Activated CD8-positive, alpha-beta memory T cell treated with anti-CD3 and anti-CD28 coated beads, Interleukin-2, amount 50 U/mL, for 24 hours (primary cell): ENCODE measurements around the gene C3orf85.
"Not testable (repeated sequence)": the region's sequence is repeated elsewhere in the genome, so short reads cannot be mapped to it uniquely, and the experiment has no call there.

ENCODE experiments used
- DNase-seq: peaks from one replicate; pipeline ENCODE4 v3.0.0-alpha.2; 2020; ENCODE audit errors: extremely low read depth

C3orf85 gene, protein sequence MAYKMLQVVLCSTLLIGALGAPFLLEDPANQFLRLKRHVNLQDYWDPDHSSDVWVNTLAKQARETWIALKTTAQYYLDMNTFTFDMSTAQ

DNA sequence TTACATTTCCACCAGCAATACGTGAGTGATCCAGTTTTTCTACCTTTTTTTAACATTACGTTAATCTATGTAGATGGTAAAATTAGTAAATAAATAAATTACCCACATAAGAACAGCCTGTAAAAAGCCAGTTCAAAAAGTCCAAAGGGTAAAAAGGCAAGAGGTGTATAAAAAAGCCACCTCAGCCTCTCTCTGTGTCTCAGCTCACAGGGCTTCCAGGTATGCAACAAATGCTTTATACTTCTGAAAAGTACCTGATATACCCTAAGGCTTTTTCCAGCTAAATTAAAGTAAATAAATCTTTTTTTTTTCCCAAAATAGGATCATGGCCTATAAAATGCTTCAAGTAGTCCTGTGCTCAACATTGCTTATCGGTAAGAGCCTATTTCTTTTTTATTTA is at the start of gene C3orf85:
Gene C3orf85 (plus strand): TSS at position 197 of the 400 bp plus-strand sequence. CDS start 129 bp downstream, at position 326.
- DNase-seq = no peak

DNA sequence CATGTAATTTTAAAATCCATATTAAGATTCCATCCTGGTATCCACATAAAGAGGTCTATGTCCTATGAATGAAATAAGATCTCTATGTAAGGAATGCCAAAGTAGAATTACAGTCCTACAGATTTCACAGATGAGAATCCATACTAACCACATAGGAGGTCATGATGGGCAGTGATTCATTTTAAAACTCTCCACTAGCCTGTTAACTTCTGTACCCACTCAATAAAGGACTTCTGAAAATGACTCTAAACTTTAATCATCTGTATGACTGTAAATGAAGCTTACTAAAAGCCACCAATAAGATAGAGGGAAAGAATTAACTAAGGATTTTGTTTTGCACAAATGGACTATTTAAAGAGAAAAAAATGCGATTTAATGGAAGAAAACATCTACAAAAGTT is 47.3 kb upstream of the C3orf85 start:
- no peak for DNase-seq

DNA sequence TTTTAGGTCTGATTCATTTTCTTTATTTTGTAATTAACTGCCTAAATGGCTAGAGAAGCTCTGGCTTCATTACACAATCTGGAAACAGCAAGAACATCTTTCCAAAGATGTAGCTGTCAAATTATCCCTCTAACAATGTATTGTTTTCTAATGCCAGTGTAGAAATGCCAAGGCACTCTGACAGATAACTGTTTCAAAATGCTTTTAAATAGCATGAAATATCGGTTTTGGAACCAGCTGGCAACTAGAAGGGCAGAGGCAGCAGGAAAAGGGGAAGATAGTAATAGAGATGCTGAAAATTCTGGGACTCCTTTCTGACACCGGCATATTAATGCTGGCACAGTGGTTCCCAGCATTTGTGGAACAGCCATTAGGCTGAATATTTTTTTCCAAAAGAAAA is 44.7 kb upstream of the C3orf85 start:
- DNase-seq = no peak

DNA sequence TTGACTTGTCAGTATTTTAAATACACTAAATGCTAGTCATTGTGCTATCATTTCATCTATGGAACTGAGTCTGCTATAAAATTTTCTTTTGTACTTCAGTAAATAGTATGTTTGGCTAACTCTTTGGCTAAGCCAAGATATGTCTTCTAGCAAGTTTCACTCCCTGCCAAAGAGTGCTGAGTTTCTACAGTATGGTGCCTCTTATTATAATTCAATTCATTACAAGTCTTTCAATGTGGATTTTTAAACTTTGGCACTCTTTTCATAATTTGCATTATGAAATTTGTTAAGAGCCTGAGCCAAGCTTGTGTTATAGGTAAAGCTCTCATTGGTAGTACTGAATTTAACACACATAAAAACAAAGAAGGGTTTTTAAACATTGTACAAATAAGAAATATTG is 43.0 kb upstream of the C3orf85 start:
- no peak for DNase-seq

DNA sequence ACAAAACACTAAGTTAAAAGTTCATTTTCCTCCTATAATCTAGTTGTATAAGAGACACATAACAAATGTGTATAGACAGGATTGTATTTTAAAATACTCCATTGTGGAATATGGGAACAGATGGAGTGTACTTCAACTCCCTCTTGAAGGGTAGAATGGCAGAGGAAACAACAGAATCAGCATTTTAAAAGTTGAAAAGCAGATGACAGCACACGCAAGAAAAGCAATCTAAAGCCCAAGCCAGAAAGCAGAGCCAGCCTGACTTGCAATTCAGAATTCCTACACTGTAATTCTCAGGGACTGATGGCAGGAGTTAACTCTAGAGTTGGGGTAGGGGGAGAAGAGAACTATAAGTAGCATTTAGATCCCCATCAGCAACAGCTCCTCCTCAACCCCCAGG is 41.4 kb upstream of the C3orf85 start:
- no peak for DNase-seq

DNA sequence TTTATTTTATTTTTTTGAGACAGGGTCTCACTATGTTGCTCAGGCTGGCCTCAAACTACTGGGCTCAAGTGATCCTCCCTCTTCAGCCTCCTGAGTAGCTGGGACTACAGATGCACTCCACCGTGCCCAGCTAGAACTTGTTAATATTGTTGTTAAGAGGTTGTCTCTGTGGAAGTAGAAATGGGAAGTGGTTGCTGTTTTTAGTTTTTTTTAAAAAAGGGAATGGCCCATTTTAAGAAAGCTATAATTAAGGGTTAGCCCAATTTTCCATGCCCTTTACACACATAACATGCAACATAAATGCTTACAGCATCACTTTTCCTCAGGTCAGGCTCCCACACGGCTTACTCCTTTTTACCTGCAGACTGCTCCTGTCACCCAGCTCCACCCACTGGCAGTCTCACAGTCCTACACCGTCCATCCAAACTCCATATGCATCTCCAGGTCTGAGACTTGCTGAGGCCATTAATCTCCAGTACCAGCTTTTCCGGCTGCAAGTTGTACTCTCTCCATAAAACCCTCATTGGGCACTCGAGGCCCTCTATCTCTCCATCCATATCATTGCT is 38.4 kb upstream of the C3orf85 start:
- DNase-seq = no peak

DNA sequence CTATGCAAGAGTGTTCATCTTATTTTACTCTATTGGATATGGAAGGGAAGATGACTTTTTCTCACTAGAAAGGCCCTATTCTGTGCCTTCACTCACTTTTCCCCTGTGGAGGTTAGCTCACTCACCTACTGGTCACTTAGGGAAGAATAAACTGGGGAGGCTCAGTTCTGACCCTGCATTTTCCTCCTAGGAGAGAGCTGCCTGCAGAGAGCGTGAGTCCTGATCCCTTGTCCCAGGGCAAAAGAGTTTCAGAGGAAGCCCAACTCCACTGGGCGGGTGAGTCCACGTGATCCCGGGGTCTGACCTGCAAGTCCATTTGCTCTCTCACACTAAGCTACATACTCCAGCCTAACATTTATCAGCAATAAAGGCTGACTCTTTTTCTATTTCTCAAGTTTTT is 26.9 kb upstream of the C3orf85 start:
- DNase-seq = no peak

DNA sequence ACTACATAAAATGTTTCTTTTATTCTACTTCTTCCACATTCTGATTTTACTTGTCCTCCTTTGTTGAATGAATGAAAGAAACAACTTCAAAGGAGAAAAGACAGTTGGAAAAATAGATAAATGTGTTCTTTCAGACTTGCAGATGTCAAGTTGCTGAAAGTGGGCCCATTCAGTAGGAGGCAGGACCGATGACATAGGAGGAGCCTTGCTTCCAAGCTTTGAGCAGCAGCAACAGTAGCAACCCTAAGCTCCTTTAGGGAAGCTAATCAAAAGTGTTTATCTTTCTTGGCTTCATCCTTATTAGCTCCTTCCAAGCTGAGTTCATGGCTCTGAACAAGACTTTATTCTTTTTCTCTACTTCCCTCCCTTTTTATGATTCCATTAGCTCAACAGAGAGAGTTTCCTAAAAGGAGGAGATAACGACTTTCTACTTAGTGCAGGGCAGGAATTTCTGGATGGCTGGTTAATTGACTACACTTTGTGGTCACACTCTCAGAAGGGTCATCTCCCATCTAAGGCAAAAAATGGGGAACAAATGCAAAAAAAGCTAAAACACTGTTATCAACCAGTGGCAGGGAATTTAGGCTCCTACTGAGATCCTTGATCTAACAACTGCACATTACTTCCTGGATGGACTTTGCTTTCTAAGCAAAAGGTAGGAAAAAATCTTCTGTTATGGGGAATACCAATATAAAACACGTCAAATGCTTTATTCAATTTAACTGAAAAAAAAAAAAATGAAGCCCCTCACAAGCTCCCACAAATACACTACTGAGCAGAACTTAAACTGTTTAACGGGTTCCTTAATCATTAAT is 23.4 kb upstream of the C3orf85 start:
- no peak for DNase-seq

DNA sequence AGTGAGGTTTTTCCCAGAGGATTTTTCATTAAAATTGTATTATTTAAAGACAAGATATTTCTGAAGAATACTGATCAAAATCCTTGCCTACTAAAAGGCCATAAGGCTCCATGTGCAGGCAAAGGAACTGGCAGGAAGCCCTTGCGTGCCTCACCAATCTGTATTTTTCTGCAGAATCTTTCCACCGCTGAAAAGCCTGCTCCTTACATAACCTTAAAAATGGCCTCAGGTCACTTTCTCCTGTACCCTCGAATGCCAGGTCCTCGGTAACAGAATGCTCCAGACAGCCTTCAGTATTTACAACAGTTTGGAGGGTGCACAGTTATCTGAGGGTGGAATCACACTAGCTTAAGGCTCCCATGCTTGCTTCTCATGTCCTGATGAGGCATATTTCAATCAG is 21.8 kb upstream of the C3orf85 start:
- no peak for DNase-seq

DNA sequence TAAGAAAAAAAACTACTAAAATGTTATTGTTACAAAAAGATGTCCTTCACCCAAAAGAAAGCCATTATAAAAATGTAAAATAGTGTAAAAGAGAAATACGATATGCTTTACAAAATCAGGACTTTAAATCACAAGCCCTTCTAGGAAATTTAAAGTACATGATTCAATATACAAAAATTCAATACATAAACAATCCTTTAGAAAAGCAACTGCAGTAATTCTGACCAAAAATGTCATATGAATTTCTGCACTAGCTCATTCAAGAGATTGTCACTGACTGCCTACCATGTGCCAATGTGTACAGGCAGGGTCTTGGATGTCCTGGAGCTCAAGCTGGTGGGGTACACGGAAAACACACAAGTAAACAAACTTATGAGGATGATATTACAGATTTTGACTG is 21.1 kb upstream of the C3orf85 start:
- no peak for DNase-seq

DNA sequence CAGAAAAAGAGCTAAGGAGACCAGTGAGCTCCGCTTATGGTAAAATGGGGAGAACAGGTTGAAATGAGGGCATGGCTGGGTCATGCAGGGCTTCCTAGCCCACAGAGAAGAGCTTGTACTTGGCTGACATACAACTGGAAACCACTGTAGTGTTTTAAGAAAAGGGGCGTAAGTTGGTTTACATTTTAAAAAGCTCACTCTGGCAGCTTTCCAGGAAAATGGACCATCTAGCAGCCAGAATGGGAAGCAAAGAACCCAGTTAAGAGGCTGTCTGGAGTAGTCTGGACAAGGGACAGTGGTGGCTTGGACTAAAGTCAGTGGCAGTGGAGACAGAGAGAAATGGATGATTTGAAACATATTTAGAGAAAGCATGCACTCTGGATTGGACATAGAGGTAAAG is 20.5 kb upstream of the C3orf85 start:
- DNase-seq = no peak

DNA sequence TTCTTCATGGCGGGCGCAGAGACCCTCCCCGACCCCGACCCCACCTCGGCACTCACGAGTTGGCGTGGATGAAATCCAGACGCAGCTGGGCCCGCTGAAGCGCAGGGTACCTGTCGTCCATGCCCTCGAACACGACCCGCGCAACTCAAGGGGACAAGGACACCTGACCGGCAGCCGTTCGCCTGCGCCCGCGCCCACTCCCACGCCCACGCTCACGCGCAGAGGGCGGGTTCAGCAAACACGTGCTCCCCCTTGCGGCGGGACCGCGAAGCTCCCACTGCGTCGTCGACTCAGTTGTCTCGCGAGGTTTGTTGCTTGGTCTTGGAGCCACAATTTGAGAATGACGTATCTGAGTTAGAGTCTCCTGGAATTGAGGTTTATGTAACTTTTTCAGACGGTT is 18.6 kb upstream of the C3orf85 start, which contains the start of gene MORC1:
Gene MORC1 (minus strand): TSS at position 196 of the 400 bp plus-strand sequence. CDS start 75 bp downstream, at position 121.
- DNase-seq = no peak

DNA sequence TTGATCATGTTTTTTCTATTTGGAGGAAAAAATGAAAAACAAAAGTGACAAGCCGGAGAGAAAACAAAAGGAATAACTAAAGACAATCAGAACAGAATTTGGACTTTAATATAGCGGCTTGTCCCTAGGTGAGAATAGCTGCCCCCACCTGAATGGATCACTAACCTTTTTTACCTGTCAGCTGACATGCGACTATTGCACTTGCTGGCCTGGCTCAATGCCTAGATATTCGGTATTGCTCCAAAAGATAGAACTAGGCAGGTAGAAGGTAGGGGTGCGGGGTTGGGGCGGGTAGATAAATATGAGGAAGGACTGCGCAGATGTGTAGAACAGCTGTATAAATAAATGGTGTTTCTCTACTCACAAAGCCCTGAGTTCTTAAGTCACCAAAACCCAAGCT is 17.9 kb upstream of the C3orf85 start:
- no peak for DNase-seq

DNA sequence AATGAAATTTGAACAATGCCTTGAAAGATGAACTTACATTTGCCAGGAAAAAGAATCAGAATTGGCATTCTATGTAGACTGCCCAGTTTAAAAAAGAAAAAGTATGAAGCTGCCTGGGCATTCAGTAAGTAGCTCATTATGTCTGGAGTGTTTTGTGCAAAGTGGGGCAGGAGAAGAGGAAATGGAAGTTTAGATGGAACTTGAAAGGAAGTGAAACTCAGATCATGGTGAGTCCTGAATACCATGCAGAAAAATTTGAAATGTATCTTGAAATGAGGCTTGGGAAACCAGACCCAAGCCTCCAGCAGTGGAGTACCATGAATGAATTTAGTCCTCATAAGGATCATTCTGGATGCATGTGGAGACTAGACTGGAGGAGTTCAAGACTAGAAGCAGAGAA is 13.8 kb upstream of the C3orf85 start:
- no peak for DNase-seq

DNA sequence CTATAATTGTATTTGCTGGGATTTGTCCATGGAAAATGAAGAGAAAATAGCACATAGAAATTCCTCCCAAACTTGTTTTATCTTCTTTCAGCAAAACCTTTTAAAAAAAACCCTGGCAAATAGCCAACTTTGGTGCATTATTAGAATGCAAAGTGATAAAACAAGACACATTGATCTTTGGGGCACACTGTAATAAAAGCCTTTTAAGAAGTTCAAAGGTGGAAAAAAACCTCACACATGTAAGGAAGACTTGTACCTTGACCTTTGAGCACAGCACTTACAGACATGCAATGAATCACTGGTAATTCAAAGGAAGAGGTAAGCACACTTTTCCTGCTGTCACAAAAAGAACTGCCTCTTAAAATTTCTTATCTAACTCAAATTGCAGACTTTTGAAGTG is 10.6 kb upstream of the C3orf85 start:
- no peak for DNase-seq

DNA sequence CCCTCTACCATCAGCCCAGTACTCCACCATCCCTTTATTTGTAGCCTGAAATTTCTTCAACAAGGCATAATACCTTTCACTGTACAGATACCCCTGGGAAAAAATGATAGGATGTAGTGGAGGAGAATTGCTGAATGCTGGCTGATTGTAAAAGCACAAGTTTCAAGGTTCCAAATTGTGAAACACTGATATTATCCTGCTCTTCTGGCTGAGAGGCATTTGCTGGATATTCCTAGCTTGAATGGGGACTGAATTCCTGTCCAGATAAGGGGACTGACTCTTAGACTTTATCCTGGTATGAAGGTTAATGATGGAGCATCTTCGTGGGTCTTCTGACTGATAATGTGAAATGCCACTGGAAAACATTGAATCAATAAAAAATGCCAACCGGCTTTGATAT is 9.0 kb upstream of the C3orf85 start:
- DNase-seq = no peak

DNA sequence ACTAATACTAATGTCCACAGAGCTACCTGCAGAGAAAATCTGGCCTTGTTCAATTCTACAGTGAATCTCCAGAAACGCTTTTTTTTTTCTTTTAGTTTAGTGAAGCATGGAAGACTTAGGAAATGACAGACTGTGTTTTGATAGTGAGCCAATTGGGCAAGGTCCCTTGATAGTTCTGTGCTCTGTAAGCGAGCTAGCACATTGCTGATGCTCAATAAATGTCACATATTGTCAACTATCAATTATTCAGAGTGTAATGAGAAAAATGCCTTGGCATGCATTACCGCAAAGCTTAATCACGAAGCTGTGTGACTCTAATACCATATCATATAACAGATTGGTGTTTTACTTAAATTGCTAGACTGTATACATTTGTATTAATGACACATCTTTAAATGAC is 5.2 kb upstream of the C3orf85 start:
- no peak for DNase-seq

DNA sequence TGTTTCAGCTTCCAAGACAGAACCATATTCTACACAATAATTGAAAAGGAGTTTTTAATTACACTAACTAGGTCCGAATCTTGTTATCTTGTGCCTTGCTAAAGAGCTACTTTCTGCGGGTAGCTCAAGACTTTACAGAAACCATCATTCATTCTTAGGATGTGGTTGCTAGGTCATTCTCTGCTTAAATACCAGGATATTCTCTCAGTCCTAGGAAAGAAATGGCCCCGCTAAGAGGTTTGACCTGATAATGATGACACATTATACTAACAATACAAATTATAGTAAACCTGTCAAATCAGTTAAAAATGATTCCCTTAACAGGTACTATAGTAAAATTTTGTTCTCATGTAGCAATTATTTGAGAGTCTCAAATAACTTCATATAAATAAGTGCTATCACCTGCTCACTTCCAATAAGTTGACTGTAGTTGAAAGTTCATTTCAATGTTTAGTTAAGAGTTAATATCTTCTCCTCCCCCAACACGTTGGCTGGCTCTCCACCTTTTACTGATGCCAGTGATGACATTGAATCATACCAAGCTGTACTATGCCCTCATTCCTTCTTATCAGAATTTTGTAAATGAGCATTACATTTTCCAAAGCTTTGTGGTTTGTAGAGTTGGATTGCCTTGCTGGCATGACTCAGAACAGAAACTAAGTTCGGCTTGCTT is 3.6 kb upstream of the C3orf85 start:
- no peak for DNase-seq

DNA sequence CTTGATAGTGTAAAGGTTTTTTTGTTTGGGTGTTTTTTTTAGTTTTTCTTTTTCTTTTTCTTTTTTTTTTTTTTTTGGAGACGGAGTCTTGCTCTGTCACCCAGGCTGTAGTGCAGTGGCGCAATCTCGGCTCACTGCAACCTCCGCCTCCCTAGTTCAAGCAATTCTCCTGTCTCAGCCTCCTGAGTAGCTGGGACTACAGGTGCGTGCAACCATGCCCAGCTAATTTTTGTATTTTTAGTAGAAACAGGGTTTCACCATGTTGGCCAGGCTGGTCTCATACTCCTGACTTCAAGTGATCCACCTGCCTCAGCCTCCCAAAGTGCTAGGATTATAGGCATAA is 3.1 kb upstream of the C3orf85 start:
- DNase-seq = not testable (repeated sequence)

DNA sequence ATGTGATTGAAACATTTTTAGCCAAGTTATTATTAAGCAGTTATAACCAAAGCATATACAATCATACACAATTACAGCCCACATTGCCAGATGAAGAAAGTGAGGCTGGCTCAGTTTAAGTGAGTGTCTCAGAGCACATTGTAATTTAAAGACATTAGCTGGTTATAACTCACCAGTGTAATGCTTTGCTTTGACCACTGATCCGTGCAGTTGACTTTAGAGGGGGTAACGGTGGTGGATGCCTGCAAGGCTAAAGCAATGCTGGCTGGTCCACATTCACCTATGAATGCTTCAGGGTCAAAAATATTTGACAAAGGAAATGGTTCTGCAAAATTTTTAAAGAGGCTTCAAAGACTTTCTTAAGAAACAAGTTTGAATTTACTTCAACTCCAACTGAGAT is 1.2 kb downstream of the C3orf85 start:
- DNase-seq = no peak

DNA sequence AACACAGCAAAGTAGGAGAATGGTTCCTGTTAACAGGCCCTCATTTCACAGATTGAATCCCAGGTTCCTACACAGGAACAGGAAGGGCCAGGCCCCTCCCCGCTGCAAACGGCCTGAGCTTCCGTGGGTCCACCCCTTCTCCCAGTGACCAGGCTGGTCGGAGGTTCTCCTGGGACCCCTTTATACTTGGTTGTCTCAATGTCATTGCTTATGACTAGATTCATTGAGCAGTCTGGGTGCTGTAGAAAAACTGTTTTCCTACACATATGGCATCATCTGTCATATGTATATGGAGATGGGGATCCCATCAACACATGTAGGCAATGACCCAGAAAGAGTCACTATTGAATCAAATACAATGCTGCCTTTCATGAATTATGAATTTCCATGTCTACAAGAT is 3.8 kb downstream of the C3orf85 start:
- no peak for DNase-seq

DNA sequence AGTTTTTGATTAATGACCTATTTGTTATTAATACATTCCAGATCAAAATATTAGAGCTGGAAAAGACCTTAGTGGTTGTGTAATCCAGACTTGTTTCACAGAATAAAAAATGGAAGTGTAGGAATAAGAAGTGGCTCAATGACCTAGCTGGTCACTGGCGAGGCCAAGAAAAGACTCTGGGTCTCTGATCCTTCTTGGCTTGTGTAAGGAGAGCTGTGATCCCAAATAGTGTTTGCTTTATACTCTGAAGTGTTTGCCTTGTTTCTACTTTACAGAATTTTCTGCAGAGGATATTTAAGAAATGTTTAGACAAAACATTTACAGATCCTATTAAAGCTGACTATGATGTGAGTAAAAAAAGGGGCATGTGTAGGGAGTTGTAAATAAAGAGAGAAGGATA is 7.1 kb downstream of the C3orf85 start:
- no peak for DNase-seq

DNA sequence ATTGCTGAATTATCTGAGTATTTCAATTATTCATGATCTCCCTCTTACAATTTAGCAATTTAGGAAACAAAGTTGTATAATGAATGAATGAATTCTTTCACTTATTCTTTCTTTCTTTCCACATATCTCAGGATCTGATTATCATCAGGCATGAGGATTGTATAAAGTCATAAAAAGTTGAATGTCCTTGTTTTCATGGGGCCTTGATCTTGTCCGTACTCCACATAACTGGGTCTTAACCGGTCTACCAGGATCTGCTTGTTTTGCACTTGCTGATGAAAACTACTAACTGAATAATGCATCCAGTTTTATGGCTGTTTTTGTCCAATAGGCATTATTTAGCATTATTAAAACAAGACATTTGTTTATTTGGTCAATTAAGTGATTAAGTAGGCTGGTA is 12.6 kb downstream of the C3orf85 start:
- DNase-seq = no peak
